ENCODE measurements around the gene OR13J1.
A peak's percentile ranks its signal among the peaks of the same experiment; 100 is the strongest.

Gene OR13J1

DNA sequence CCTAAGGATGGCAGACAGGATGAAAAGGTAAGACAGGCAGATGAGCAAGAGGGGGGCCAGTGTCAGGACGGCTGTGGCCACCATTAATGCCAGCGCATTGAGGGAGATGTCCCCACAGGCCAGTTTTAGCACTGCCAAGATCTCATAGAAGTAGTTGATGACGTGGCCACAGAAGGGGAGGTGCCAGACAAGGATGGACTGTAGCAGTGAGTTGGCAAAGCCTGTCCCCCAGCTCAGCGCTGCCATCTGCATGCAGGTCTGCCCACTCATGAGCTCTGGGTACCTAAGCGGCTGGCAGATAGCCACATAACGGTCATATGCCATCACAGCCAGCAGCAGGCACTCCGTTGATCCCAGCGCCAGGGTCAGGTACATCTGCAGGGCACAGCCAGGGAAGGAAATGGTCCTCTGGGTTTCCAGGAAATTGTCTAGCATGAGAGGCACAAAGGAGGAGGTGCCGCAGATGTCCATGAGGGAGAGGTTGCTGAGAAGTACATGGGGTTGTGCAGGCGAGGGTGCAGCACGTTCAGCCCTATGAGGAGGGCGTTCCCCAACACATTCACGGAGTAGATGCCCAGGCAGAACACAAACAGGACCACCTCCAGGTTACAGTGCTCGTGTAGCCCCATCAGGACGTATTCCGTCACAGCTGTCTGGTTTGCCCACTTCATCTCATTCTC lies 10.8 kb downstream of the OR13J1 start:
- peak; percentile 41 for DNase-seq (ENCODE audit: low read depth)

DNA sequence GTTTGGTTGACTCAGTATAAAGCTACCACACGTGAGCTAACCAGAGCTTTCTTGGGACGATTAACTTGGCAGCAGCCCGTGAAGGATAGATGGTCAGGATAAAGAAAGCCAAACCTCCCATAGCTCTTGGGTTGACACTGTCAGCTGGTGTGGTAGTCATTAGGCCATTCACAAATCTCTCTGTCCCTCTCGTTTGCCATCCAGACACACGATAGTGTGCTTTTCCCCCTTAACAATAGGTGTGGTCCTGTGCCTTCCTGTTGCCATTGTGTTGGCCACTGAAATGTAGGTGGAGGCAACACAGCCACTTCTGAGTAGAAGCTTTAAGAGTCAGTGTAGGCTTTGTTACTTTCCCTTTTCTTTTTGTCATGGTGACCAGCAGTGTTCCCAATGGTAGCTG lies 11.7 kb downstream of the OR13J1 start:
- no peak for DNase-seq (ENCODE audit: low read depth)

DNA sequence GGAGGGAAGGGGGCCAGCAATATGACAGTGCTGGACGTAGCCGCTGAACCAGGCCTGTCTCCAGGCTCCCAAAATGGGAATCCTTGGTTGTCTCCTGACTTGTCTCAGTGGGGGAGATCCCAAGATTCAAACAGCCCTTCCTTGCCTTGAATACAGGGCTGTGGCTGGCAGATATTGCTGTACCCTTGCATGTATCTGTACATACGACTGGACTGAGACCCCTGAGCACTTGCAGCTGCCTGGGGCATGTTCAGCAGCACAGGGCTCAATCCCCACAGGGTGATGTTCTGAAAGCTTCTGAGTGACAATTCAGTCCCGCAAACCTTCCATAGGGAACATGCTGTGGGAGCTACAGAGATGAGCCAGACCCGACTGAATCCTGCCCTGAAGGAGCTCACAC lies 13.3 kb downstream of the OR13J1 start:
- DNase-seq (ENCODE audit: low read depth) = no peak

DNA sequence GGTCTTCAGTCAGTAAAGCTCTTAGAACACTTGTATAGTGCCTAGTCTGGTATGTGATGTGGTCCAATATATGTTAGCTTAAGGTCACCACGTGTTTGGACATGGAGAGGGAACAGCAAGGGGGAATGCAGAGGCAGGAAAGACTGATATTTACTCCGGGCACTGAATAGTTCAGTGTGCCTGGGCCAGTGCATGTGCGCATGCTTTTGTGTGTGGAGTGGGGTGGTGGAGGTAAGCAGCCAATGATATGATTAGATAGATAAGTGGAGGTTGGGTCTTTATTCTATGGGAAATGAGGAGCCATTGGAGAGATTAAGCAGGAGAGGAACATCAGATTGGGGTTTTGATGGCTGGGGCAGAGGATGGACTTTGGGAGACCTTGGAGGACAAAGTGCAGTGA lies 14.0 kb downstream of the OR13J1 start:
- no peak for DNase-seq (ENCODE audit: low read depth)

DNA sequence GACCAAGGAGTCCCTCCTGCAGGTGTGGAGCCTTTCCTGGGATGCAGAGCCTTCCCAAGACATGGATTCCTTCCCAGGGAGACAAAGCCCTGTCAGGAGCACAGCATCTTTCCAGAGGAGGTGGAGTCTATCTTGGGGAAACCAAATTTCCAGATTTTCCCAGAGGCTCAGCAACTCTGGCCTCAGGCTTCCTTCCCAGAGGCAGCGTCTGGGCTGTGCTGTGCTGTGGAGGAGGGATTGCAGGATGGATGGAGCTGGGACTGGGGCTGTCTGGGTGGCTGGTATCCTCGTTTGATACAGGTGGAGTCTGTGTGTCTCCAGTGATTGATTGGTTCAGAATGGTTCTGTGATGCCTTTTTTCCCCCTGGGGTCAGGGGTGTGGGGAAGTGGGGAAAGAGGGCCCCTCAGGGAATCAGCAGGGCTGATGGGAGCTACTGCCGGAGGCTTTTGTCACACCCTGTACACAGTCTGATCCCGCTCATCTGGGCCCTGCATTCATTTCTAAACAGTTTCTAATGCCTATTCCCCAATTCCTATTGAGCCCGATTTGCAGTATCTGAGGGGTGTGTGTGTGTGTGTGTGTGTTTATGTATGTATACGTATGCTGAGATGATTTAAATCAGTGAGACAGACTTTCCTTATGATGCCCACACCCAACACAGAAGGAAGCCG lies 16.0 kb downstream of the OR13J1 start:
- DNase-seq (ENCODE audit: low read depth) = no peak

DNA sequence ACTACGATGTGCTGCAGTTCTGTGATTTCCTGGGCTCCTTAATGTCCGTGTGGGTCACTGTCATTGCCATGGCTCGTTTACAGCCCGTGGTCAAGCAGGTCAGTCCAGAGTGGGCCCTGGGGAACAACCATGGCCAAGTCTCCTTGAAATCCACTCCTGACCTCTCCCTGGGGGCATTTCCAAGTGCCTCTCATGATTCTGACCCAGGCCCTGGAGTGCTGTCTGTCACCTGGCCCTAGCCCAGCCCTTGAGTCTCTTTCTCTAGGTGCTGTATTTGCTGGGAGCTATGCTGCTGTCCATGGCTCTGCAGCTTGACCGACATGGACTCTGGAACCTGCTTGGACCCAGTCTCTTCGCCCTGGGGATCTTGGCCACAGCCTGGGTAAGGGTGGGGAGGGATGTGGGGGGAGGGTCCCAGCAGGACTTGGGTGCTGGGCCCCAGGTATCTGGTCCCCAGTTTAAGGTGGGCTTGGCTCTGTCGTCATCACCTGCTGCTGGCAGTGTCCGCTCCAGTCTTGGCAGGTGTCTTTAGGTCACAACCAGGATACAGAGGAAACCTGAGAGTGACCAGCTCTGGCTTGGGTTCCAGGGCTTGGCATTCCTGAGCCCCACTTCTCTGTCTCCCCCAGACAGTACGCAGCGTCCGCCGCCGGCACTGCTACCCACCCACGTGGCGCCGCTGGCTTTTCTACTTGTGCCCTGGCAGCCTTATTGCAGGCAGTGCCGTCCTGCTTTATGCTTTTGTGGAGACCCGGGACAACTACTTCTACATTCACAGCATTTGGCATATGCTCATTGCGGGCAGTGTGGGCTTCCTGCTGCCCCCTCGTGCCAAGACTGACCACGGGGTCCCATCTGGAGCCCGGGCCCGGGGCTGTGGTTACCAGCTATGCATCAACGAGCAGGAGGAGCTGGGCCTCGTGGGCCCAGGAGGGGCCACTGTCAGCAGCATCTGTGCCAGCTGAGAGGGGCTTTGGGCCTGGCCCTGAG lies 17.0 kb downstream of the OR13J1 start:
- DNase-seq (ENCODE audit: low read depth) = no peak

DNA sequence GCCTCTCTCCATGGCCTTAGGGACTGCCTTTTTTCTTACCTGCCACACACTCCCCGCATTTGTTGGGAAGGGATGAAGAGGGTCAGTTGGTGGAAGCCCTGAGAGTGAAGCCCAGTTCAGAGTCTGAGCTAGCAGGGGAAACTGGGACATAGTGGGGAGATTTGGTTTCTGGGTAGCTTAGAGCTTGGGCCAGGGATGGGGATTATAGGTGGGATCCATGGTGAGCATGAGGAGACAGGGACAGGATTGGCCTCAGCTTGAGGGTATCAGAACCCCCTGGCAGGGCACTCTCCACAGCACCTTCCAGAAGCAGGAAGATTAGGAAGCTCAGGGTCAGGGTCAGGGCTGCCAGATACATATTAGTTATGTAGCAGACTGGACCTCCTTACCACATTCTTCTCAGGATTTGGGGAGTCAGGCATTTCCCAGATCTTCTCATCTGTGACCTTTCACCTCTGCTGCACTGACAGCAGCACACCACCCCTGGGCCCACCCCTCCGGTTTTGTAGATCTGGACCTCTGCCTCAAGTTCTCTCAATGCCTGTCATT lies 17.9 kb downstream of the OR13J1 start:
- no peak for DNase-seq (ENCODE audit: low read depth)

DNA sequence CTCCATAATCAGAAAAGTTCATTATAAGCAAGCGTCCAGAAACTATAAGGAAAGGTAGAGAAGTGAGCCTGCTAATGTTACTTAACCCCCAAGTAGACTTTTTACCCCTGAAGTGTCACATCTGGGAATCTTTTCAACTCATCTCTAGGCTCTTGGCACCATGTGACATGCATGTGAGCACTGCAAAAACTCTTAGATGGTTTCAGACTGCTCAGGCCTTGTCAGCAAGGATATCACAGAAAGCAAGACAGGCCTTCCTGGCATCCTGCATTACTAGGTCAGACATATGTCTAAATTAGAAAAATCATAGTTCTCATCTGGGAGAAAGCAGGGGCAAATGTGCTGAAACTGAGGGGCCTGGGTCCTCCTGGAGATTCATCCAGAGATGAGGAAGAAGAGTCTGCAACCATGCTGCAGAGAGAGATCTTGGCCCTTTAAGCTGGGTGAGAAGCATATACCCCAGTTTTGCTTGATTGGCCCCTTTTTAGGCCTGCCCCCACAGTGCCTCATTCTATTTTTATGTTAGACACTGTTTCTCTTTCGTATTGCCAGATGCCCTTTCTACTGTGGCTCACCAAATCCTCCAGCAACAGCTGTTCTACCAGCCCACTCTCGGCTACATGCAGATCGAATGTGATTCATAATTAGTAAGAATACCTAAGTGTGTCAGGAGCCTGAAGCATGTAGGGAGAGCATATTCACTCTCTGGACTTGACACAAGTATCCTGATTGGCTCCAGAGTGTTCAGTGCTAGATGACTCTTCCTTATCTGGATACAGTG lies 22.2 kb downstream of the OR13J1 start:
- DNase-seq (ENCODE audit: low read depth) = peak; percentile 88

DNA sequence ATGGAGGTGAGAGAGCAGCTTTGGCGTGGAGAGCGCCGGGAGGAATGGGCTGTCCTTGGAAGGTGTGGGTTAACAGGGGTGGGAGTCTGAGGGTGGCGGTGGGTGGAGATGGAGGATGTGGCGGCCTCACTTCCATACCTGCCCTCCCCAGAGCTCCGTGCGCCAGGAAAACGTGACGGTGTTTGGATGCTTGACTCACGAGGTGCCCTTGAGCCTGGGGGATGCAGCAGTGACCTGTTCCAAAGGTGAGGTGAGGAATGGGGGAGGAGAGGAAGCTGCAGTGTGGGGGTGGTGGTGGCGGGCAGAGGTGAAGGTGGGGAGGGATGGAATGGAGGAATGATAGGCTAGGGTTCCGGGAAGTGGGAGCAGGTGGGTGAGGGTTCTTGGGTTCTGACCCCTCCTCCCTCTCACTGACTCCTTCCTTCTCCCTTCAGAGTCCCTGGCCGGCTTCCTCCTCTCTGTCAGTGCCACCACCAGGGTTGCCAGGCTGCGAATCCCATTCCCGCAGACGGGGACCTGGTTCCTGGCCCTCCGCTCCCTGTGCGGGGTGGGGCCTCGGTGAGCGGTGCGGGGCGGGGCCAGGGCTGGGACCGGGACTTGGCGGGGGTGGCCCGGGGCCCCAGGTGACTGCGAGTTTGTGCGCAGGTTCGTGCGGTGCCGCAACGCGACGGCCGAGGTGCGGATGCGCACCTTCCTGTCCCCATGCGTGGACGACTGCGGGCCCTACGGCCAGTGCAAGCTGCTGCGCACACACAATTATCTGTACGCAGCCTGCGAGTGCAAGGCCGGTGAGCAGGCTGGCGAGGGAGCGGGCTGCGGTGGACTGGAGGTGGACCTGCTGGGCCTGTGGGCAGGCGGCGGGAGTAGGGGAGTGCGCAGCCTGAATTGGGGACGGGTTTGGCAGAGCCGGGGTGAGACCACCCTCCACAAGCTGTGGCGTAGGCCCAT lies 24.1 kb downstream of the OR13J1 start:
- DNase-seq (ENCODE audit: low read depth) = no peak

DNA sequence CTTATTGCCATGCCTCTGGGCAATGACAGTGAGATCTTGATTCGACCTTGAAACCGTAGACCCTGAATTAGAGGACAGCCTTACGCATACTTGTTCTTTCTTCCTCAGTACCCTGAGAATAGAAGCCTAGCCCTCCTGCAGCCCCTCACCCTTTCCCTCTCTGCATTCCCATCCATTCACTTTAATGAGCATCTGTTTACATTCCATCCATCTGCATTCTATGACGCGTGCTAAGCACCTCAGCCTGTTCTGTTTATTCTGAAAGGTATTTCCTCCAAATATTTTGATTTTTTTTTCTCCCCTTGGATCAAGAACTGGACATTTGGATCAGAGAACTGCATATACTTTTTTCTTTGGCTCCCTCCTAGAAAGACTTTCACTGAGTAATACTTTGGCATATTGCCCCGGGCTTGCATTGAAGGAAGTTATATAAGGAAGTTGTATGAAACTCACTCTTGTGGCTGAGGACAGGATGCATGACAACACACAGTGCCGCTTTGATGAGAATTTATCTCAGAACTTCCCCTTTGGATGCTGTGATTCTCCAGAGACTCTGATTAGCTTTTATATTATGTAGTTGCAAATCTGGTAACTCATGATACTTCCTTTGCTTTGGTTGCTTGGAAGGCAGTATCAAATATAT lies 25.5 kb downstream of the OR13J1 start:
- DNase-seq (ENCODE audit: low read depth) = peak; percentile 93

DNA sequence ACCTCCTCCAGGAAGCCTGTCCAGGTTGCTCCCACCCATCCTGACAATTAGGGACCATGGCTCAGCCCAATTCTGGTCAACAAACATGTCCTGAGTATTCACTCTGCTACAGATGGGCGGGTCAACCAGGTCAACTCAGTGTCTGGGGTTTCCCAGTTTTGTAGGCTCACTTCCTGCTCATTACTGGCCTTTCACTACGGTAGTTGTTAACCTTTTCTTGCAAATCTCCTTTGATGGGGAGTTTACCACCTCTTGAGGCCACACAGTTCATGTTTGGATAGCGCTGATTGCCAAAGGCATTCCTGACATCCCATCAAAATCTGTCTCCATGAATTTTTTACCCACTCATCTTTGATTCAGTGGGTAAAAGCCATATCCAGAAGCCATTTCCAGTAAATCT lies 27.4 kb downstream of the OR13J1 start:
- DNase-seq (ENCODE audit: low read depth) = no peak

DNA sequence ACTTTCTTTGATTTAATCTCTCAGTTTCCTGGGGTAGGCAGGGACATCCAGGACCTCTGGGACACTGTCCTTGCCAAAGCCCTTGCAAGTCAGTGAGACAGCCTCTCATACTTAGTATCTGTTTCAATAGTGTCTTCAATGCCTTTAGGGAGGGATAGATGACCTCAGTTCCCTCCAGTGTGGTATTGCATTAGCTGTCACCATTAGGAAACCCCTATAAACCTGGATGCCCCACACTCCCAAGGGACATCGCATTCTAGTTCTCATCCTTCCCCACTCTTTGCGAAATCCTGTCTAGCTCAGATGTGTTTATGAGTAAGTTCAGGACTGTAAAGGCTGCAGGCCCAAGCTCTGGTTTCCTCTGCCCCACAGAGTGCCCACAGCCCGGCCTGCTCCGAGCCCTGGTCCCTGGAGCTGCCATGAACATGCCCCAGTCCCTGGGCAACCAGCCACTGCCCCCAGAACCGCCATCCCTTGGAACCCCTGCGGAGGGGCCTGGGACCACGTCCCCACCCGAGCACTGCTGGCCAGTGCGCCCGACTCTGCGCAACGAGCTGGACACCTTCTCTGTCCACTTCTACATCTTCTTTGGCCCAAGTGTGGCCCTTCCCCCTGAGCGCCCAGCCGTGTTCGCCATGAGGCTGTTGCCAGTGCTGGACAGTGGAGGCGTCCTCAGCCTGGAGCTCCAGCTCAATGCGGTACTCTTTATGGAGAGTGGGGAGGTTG lies 28.0 kb downstream of the OR13J1 start:
- no peak for DNase-seq (ENCODE audit: low read depth)

DNA sequence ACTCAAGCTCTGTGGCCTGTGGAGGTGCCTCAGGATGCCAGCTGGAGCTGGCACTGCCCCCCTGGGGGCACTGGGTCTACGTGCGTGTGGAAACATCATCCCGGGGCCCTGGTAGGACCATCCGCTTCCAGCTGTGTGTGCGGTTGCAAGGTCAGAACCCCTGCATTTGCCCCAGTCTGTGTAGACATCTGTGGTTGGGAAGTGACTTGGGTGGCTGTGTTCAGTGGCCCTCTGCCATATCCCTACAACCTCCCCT lies 28.6 kb downstream of the OR13J1 start:
- DNase-seq (ENCODE audit: low read depth) = no peak

DNA sequence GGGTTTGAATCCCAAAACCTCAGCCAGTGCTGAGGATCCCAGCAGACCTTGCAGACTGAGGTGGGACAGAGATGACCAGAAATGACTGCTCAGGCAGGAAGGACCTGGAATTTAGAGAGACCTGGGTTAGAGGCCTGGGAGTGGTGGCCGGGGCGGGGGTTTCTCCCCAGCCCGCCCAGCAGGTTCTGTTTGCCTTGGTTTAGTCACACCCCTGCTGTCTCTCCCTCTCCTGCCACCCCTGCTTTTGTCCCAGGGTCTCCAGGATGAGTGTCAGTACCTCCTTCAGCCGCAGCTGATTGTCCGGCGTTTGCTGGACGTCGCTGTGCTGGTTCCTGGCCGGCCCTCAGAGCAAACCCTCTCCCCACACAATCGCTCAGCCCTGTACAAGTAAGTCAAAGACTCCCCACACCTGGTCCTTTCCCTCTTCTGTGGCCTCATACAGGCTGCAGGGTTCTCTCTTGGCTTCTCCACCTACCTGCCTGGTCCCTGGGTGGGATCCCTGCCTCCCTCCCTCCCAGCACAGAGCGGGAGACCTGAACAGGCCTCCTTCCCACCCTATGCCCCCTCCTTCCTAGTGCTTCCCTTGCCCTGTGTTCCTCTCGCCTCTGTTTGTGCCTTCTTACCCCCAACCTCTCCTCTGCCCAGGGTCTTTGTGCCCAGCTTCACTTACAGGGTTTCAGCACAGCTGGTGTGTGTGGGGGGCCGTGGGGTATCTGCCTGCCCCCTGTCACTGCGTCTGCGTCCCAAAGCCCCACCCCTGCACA lies 29.1 kb downstream of the OR13J1 start:
- no peak for DNase-seq (ENCODE audit: low read depth)

DNA sequence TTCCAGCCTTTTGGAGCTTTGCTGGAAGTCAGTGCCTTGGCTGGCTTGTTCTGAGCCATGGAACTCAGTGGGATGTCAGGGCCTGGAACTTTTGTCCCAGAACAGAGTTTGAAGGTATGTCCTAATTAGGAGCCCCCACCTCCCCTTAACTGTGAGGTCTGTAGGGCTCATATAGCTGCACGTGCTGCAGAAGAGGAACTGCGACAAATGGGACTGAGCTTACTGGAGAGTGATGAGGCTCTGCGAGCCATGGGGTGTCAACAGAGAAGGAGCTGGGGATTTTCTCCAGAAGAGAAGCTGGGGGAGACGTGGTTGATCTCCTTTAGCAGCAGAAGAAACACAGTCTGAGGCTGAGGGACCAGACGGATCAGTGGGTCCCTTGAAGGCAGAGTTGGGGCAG lies 30.3 kb downstream of the OR13J1 start:
- DNase-seq (ENCODE audit: low read depth) = no peak

DNA sequence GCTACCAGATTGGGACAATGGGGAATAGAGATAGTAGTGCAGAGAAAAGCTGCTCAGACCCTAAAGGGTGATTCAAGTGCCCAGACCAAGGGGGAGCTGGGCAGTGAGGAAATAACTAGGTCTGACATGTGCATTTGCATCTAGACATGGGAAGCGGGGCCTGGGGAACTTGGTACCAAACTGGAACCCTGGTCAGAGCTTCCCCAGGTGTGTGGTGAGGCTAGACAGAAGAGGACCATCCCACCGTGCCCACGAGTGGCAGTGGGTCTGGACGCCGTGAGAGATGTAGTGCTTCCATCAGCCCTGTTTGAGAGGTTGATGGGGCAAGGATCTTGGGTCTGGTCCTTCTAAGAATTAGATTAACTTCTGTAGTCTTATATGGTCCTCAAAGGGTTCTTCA lies 33.6 kb downstream of the OR13J1 start:
- DNase-seq (ENCODE audit: low read depth) = no peak

DNA sequence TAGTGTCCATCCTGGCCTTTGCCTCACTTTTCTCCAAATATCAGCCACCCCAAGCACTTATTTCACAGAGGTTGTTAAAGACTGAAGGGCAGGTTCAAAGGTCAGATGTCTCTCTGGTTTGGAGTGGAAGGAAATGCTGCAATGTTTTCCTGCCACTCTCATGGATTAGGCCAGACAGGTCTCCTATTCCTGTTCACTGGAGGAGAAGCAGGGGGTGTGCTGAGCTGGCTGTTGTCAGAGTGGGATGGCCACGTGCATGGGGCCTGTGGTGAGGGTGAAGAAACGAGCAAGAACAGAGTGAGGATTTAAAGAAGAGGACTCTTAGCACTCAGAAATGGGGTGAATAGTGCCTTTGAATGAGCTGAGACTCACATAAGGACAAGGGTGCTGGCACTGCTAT lies 34.4 kb downstream of the OR13J1 start:
- DNase-seq (ENCODE audit: low read depth) = no peak

DNA sequence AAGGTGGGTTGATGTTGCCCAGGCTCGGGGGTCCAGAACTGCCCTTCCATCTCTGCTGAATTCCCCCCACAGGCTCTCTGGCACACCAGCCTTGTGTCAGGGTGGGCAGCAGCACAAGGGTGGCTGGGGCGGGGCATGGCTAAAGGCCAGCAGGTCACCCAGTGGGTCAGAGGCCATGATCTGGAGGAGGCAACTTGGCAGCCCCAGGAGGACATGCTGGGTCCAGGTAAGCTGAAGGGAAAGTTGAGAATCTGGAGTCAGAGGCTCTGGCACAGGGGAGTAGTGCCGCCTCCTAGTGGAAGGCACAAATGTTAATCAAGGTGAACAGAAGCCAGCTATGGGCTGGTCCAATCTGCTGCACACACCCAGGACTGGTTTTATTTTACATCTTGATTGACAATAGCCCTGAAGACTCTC lies 35.0 kb downstream of the OR13J1 start:
- no peak for DNase-seq (ENCODE audit: low read depth)

Data from EH (cell line).